Measurements from ENCODE around the gene SLC6A20.

The SLC6A20 gene

GRCh38 chr3:45719655-45720487, 76.5 kb downstream of the SLC6A20 start:
- DNase-seq (ENCODE audit: low read depth), result no peak

GRCh38 chr3:45716790-45717336, 79.5 kb downstream of the SLC6A20 start:
- no peak for DNase-seq (ENCODE audit: low read depth)

DNA sequence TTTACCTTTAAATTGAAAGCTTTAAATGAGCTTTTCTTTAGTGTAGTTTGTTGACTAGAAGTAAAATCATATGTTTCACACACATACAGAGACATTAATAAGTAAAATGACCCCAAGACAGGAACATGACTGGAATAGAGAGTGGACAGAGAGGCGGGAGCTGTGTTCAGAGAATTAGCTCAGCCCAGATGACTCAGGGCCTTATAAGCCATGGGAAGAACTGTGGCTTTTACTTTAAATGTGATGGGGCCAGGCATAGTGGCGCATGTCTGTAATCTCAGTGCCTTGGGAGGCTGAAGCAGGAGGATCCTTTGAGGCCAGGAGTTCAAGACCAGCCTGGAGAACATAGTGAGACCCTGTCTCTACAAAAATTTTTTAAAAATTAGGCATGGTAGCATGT, 80.4 kb downstream of the SLC6A20 start:
- DNase-seq (ENCODE audit: low read depth), result no peak

DNA sequence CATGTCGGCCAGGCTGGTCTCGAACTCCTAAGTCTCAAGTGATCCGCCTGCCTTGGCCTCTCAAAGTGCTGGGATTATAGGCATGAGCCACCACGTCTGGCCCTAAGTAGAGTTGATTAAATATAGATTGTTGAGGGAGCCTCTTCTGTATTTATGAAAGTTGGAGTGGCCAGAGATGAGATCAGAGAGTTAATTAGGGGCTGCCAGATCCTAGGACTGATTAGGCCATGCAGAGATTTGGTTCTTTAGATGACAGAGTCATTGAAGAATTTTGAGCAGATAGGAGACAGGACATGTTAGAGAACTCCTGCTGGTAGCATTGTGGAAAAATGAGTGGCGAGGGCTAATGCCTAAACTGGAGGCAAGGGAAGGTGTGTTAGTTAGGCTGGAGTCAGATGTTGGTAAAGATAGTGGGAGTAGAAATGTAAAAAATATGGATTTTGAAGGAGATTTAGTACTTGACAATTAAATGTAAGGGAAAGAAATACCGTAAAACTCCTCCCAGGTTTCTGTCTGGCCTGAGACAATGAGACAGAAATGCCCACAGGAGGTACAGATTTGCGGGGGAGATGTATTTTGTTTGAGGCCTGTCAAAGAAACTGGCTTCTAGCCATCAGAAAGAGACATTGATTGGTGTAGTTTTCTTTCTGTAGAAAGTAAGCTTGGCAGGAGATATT, 83.8 kb downstream of the SLC6A20 start:
- DNase-seq (ENCODE audit: low read depth), result no peak

GRCh38 chr3:45711931-45712330, 84.4 kb downstream of the SLC6A20 start:
- no peak for DNase-seq (ENCODE audit: low read depth)

GRCh38 chr3:45705839-45706808, 90.2 kb downstream of the SLC6A20 start:
- DNase-seq (ENCODE audit: low read depth), result no peak

Data from HS-27A (cell line).